Spleen (tissue), 11 donors: Measurements from ENCODE around the gene NOXRED1. TPM values are rescaled to one million over a fixed set of nuclear protein-coding genes. Genes with fewer than 3 reads are reported as not detected.

Experiments
- DNase-seq: peaks from one replicate; pipeline ENCODE4 v3.0.0-alpha.2; 2020
- H3K27ac ChIP-seq, 8 donors: fragments of 200-600 bp; sonication (generic) in 7 of 8; 1 replicate in 4 of 8; 2 replicates in 4 of 8; pipeline versions ENCODE4 v1.5.0 to v1.8.0; 2016 to 2021; ENCODE audit warnings: inconsistent platforms in 4 of 8, mild to moderate bottlenecking in 4 of 8, moderate library complexity in 1 of 8
- H3K27me3 ChIP-seq, 7 donors: fragments of 200-600 bp; sonication (generic) in 6 of 7; replicated peaks in 1 of 7; 1 replicate in 4 of 7; 2 replicates in 3 of 7; pipeline versions ENCODE4 v1.5.0 to v1.8.0; 2016 to 2021; ENCODE audit warnings: inconsistent platforms in 3 of 7, mild to moderate bottlenecking in 1 of 7
- H3K36me3 ChIP-seq, 6 donors: fragments of 200-600 bp; sonication (generic) in 5 of 6; 1 replicate in 4 of 6; 2 replicates in 2 of 6; pipeline versions ENCODE4 v1.5.0 to v1.8.0; 2016 to 2021; ENCODE audit warnings: inconsistent platforms in 2 of 6
- H3K4me1 ChIP-seq, 6 donors: fragments of 200-600 bp; sonication (generic) in 5 of 6; 1 replicate in 3 of 6; 2 replicates in 3 of 6; pipeline versions ENCODE4 v1.5.0 to v1.8.0; 2016 to 2021; ENCODE audit warnings: inconsistent platforms in 3 of 6
- H3K4me3 ChIP-seq, 8 donors: fragments of 200-600 bp; sonication (generic) in 7 of 8; 1 replicate in 4 of 8; 2 replicates in 4 of 8; pipeline versions ENCODE4 v1.5.0 to v1.8.0; 2016 to 2021; ENCODE audit warnings: inconsistent platforms in 4 of 8, mild to moderate bottlenecking in 4 of 8, moderate library complexity in 2 of 8
- H3K9me3 ChIP-seq, 8 donors: fragments of 200-600 bp; sonication (generic) in 7 of 8; 1 replicate in 4 of 8; 2 replicates in 4 of 8; pipeline versions ENCODE4 v1.5.0 to v1.8.0; 2016 to 2021; ENCODE audit warnings: inconsistent platforms in 4 of 8
- CTCF ChIP-seq, 11 experiments: fragments of 200-600 bp in 7 of 11; fragments of 450-650 bp in 4 of 11; sonication (generic) in 4 of 11; IDR thresholded peaks in 8 of 11; conservative IDR thresholded peaks in 3 of 11; 1 replicate in 7 of 11; 2 replicates in 4 of 11; pipeline versions ENCODE4 v1.4.0 to v1.8.0; 2016 to 2021; ENCODE audit warnings: antibody characterized with exemption in 11 of 11, inconsistent platforms in 4 of 11, mild to moderate bottlenecking in 1 of 11
- POLR2A ChIP-seq, 3 donors: fragments of 450-650 bp; IDR thresholded peaks; one replicate each; pipeline ENCODE4 v1.5.1; 2017; ENCODE audit warnings: antibody characterized with exemption in 3 of 3, mild to moderate bottlenecking in 1 of 3
- POLR2AphosphoS5 ChIP-seq, 3 donors: sonication (generic); formaldehyde crosslinking; IDR thresholded peaks; one replicate each; pipeline ENCODE4 v1.5.1; 2017; ENCODE audit warnings: antibody characterized with exemption in 3 of 3
- WGBS, 5 donors: extraction: QIAGEN DNeasy Blood & Tissue Kit in 3 of 5; methylation state at CpG; one replicate each; pipeline versions ENCODE4 v1.1.5 to v1.1.7; 2013 to 2018; 5-methylcytosine and 5-hydroxymethylcytosine counted together
- intact Hi-C: fragments of 100-400 bp; cut with DNase I; formaldehyde crosslinking; loops from one replicate; pipeline ENCODE4 v1.15.0; 2023; ENCODE audit warnings: low total_unique reads
- polyA plus RNA-seq, 3 donors: library from polyadenylated mRNA; stranded (reverse); fragments of 200-250 nt; gene quantifications; one replicate each; pipeline ENCODE4 v1.2.1, GENCODE V29; 2013
- total RNA-seq, 7 donors: library from RNA; depleted of rRNA in 3 of 7; stranded (reverse); fragments of >200 nt in 3 of 7; fragmentation: NEBNext Ultra II Directional in 4 of 7; extraction: Animal tissue kit (Norgen Biotek cat#: 25700) in 4 of 7; gene quantifications; one replicate each; pipeline versions ENCODE4 v1.1.0 to v1.2.1, GENCODE V29; 2016 to 2021
- donor health status: healthy with polysubstance abuse.
- donor health status: DM: no; HTN: no; CAD: no; lungs with moderate emphysema.
- donor health status: DM: no; HTN: no; CAD: no.
- donor health status: Bipolar disorder and iron deficiency.
- donor health status: healthy.
- donor health status: DM: no; HTN: no; CAD: no.
- donor health status: DM: yes; HTN: yes; CAD: no.

NOXRED1 gene
- total and polyA plus RNA-seq, 10 donors = 0.30 to 1.2 (median 0.69) TPM

- DNase-seq = no peak
- H3K9me3 ChIP-seq = no peaks in the 10 kb centered on the region
- H3K36me3 ChIP-seq = no peaks in the 10 kb centered on the region
- no peaks in the 10 kb centered on the region for H3K27me3 ChIP-seq
- peaks cover 7 to 78% (median 54%) of the 10 kb centered on the region in 6 donors for H3K4me1 ChIP-seq
- intact Hi-C loops = no loop called here
- 14 to 31% (median 29%) methylated on average over 4 of the region's 4 CpGs for WGBS, 5 donors
- H3K4me3 ChIP-seq = peak overlapping the region in 1 of 8 donors; percentile 0
- TF ChIP-seq CTCF (IDR thresholded peaks at IDR 0.05 in 8 of 11, conservative IDR thresholded peaks at IDR 0.05 in 3 of 11) (no peak), POLR2A (IDR thresholded peaks at IDR 0.05) (peak in 1 of 3 donors; percentile 46)
- peak overlapping the region in 7 of 8 donors; percentile 10 to 94 (median 72) for H3K27ac ChIP-seq
Observed at GRCh38 chr14:77372304-77372841, 51.0 kb downstream of the NOXRED1 start.

- no peak for TF ChIP-seq POLR2AphosphoS5 (IDR thresholded peaks at IDR 0.05)
- no peak for TF ChIP-seq CTCF (IDR thresholded peaks at IDR 0.05 in 8 of 11, conservative IDR thresholded peaks at IDR 0.05 in 3 of 11)
- TF ChIP-seq POLR2A (IDR thresholded peaks at IDR 0.05) = no peak
- Histone ChIP-seq H3K4me3 (no peak overlapping the region), H3K36me3 (peaks cover 0 to 4% (median 0%) of the 10 kb centered on the region in 6 donors), H3K4me1 (peaks cover 4 to 73% (median 31%) of the 10 kb centered on the region in 6 donors), H3K9me3 (no peaks in the 10 kb centered on the region), H3K27ac (peak overlapping the region in 2 of 8 donors; percentile 3 to 7), H3K27me3 (no peaks in the 10 kb centered on the region)
- intact Hi-C loops = no loop called here
- 3 to 29% (median 15%) methylated on average over 1 of the region's 1 CpG for WGBS, 5 donors
- DNase-seq = no peak
Observed at GRCh38 chr14:77369285-77369684, 54.0 kb downstream of the NOXRED1 start.

- no peaks in the 10 kb centered on the region for H3K9me3 ChIP-seq
- no peak for DNase-seq
- intact Hi-C loops = no loop called here
- H3K4me1 ChIP-seq = peaks cover 0 to 50% (median 3%) of the 10 kb centered on the region in 6 donors
- H3K27me3 ChIP-seq = no peaks in the 10 kb centered on the region
- no peak overlapping the region for H3K4me3 ChIP-seq
- 72 to 86% (median 75%) methylated on average over 3 of the region's 3 CpGs for WGBS, 5 donors
- H3K36me3 ChIP-seq = peaks cover 0 to 10% (median 0%) of the 10 kb centered on the region in 6 donors
- no peak for TF ChIP-seq POLR2A (IDR thresholded peaks at IDR 0.05)
- H3K27ac ChIP-seq = no peak overlapping the region
Observed at GRCh38 chr14:77364146-77364545, 59.2 kb downstream of the NOXRED1 start.

GRCh38 chr14:77359626-77360025 is 63.7 kb downstream of the NOXRED1 start:
- TF ChIP-seq POLR2AphosphoS5 (IDR thresholded peaks at IDR 0.05) (no peak), POLR2A (IDR thresholded peaks at IDR 0.05) (no peak), CTCF (IDR thresholded peaks at IDR 0.05 in 8 of 11, conservative IDR thresholded peaks at IDR 0.05 in 3 of 11) (no peak)
- peaks cover 0 to 30% (median 0%) of the 10 kb centered on the region in 6 donors for H3K4me1 ChIP-seq
- H3K27ac ChIP-seq = no peak overlapping the region
- H3K9me3 ChIP-seq = no peaks in the 10 kb centered on the region
- H3K4me3 ChIP-seq = no peak overlapping the region
- intact Hi-C loops = no loop called here
- DNase-seq = no peak
- 86 to 100% (median 94%) methylated on average over 1 of the region's 1 CpG for WGBS, 5 donors
- H3K36me3 ChIP-seq = peaks cover 0 to 11% (median 0%) of the 10 kb centered on the region in 6 donors
- H3K27me3 ChIP-seq = no peaks in the 10 kb centered on the region
